Spinal cord (tissue), 10 donors: Measurements from ENCODE around the gene GXYLT2. TPM values are rescaled to one million over a fixed set of nuclear protein-coding genes. Genes with fewer than 3 reads are reported as not detected.

Source experiments
- DNase-seq, 6 donors: peaks; one replicate each; pipeline versions ENCODE4 v3.0.0 to v3.0.0-alpha.2; 2013 to 2015; ENCODE audit warnings: low spot score in 6 of 6, low read depth in 4 of 6
- H3K27ac ChIP-seq: one replicate; pipeline ENCODE4 v1.5.1; 2013; ENCODE audit warnings: low read depth, low read length, control low read depth
- H3K27me3 ChIP-seq: one replicate; pipeline ENCODE4 v1.6.1; 2013; ENCODE audit warnings: low read length; ENCODE audit not compliant: control insufficient read depth, insufficient read depth
- H3K36me3 ChIP-seq: one replicate; pipeline ENCODE4 v1.6.1; 2013; ENCODE audit warnings: low read length; ENCODE audit not compliant: control insufficient read depth, insufficient read depth
- H3K4me1 ChIP-seq: one replicate; pipeline ENCODE4 v1.6.1; 2013; ENCODE audit warnings: low read length; ENCODE audit not compliant: control insufficient read depth, insufficient read depth
- H3K4me3 ChIP-seq: one replicate; pipeline ENCODE4 v1.5.1; 2013; ENCODE audit warnings: low read depth, low read length, control low read depth
- H3K9me3 ChIP-seq: one replicate; pipeline ENCODE4 v1.6.1; 2013; ENCODE audit warnings: low read length; ENCODE audit not compliant: control insufficient read depth, insufficient read depth
- WGBS: methylation state at CpG from one replicate; pipeline ENCODE4 v1.1.5; 2013; ENCODE audit warnings: missing lambda C conversion rate; ENCODE audit not compliant: insufficient coverage; 5-methylcytosine and 5-hydroxymethylcytosine counted together
- polyA plus RNA-seq, 2 donors: library from polyadenylated mRNA; unstranded; fragments of 120-200 nt; gene quantifications; one replicate each; pipeline ENCODE4 v1.2.1, GENCODE V29; 2013; ENCODE audit not compliant: insufficient read length in 2 of 2
- total RNA-seq, 2 donors: library from RNA; depleted of rRNA in 1 of 2; stranded (reverse); fragments of 120-200 nt in 1 of 2; fragments of >200 nt in 1 of 2; gene quantifications; one replicate each; pipeline versions ENCODE4 v1.2.3 to v1.2.4, GENCODE V29; 2013 to 2014
- donor health status: healthy.

Gene GXYLT2
- total and polyA plus RNA-seq, 4 donors = 5.9 to 30.9 (median 17.9) TPM

DNA sequence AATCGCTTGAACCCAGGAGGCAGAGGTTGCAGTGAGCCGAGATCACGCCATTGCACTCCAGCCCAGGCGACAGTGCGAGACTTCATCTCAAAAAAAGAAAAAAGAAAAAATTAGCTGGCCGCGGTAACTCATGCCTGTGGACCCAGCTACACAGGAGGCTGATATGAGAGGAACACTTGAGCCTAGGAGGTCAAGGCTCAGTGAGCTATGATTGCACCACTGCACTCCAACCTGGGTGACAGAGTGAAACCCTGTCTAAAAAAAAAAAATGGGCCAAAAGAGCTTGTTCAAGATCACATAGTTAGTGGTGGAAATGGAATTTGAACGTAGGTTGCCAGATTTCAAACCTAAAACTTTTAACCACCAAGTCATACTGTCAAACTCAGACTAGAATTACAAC is 62.5 kb downstream of the GXYLT2 start:
- H3K36me3 ChIP-seq = no peaks in the 10 kb centered on the region
- H3K27ac ChIP-seq = no peak overlapping the region
- H3K4me1 ChIP-seq = peaks cover 3% of the 10 kb centered on the region
- 97% methylated on average over 6 of the region's 8 CpGs for WGBS
- H3K4me3 ChIP-seq = no peak overlapping the region
- H3K9me3 ChIP-seq = no peaks in the 10 kb centered on the region
- DNase-seq = no peak
- no peaks in the 10 kb centered on the region for H3K27me3 ChIP-seq

DNA sequence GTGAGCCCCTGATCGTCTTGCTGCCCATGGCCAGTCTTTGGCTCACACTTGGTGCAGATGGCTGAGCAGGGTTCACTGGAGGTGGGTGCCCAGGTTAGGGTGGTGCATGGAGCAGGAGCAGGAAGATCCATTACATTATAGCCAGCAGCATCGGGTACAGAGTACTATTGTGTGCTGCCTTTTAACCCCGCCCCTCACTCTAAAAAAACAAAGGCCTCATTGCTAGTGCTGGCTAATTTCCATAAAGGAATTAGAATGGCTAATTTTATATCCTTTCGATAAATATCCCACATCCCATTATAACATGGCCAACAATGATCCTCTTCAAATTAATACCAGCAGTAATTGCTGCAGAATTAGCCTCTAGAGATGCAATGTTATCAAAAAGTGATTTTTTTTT is 63.0 kb downstream of the GXYLT2 start:
- no peak overlapping the region for H3K4me3 ChIP-seq

DNA sequence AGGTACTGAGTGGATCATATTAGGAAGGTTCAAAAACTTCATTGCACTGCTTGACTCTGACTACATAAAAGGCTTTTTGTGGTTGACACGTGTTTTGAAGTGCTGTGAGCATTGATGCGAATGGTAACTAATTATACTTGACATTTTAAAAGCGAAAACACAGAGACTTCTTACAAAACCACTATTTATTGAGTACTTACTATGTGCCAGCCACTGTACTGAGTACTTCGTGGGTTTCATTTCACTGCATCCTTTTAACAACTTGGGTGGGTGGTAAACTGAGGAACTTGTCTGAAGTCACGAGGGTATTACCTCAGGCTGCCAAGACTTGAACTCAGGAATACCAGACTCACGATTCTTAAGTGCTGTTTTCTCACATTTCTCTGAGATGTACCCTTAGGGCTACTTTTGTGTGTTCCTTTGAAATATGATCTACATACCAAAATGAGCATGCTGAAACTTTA is 63.4 kb downstream of the GXYLT2 start:
- Histone ChIP-seq H3K36me3 (no peaks in the 10 kb centered on the region), H3K27ac (no peak overlapping the region), H3K27me3 (no peaks in the 10 kb centered on the region), H3K4me1 (peaks cover 3% of the 10 kb centered on the region), H3K9me3 (no peaks in the 10 kb centered on the region), H3K4me3 (no peak overlapping the region)
- DNase-seq = no peak
- no CpG with 5 or more reads among the region's 6 CpGs for WGBS

More for the DNA sequence above, 63.0 kb downstream of the GXYLT2 start:
- DNase-seq = peak in 1 of 6 donors; percentile 20
- no peaks in the 10 kb centered on the region for H3K36me3 ChIP-seq
- H3K27ac ChIP-seq = no peak overlapping the region
- peaks cover 3% of the 10 kb centered on the region for H3K4me1 ChIP-seq
- no peaks in the 10 kb centered on the region for H3K9me3 ChIP-seq
- 78% methylated on average over 1 of the region's 4 CpGs for WGBS
- H3K27me3 ChIP-seq = no peaks in the 10 kb centered on the region

DNA sequence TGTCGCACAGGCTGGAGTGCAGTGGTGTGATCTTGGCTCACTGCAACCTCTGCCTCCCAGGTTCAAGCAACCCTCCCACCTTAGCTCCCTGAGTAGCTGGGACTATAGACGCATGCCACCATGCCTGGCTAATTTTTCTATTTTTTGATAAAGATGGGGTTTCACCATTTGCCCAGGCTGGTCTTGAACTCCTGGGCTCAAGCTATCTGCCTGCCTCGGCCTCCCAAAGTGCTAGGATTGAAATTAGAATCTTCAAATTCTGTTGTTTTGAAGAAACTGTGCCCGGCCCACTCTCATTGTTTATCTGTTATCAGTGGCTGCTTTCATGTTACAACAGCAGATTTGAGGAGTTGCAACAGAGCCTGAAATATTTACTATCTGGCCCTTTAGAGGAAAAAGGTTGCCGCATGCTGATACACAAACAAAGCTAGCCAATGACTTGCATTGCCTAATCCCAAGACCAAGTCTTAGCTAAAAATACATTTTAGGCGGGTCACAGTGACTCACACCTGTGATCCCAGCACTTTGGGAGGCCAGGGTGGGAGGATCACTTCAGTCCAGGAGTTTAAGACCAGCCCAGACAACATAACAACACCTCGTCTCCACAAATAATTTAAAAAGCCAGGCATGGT is 65.6 kb downstream of the GXYLT2 start:
- Histone ChIP-seq H3K4me1 (peaks cover 7% of the 10 kb centered on the region), H3K27ac (no peak overlapping the region), H3K27me3 (no peaks in the 10 kb centered on the region), H3K9me3 (no peaks in the 10 kb centered on the region), H3K36me3 (no peaks in the 10 kb centered on the region), H3K4me3 (no peak overlapping the region)
- WGBS = 100% methylated on average over 3 of the region's 7 CpGs
- DNase-seq = no peak

DNA sequence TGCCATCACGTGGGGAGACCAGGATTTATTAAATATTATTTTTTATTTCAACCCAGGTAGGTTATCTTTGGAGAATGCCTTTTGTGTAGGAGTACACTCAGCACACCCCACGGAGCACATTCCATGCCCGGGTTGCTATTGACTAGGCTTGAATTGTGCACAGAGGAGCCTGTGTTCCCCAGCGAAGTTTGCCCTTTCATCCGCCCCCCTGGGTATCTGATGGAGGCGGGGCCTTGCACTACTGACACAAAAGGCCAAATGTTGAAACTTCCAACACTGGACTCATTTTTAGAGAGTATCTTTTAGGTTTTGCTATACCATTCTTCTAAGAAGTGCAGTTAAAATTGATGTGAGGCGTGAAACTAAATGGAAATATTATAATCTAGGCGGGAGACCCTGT is 69.5 kb downstream of the GXYLT2 start:
- Histone ChIP-seq H3K4me1 (peaks cover 10% of the 10 kb centered on the region), H3K9me3 (no peaks in the 10 kb centered on the region), H3K27ac (peak overlapping the region; percentile 83), H3K27me3 (no peaks in the 10 kb centered on the region), H3K4me3 (no peak overlapping the region), H3K36me3 (no peaks in the 10 kb centered on the region)
- DNase-seq = peak in 2 of 6 donors; percentile 20 to 53
- 52% methylated on average over 4 of the region's 8 CpGs for WGBS

DNA sequence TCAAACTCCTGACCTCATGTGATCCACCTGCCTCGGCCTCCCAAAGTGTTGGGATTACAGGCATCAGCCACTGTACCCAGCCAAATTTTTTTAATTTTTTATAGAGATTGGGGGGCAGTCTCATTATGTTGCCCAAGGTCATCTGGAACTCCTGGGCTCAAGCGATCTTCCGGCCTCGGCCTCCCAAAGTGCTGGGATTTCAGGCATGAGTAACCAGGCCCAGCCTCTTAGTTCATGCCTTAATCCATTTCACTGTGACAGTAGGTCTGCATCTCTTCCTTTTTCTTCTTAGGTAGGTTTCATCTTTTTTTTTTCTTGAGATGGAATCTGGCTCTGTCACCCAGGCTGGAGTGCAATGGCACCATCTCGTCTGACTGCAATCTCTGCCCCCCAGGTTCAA is 71.5 kb downstream of the GXYLT2 start:
- no peak overlapping the region for H3K4me3 ChIP-seq
- no peak for DNase-seq
- 100% methylated on average over 3 of the region's 5 CpGs for WGBS
- no peaks in the 10 kb centered on the region for H3K36me3 ChIP-seq
- H3K27me3 ChIP-seq = no peaks in the 10 kb centered on the region
- no peaks in the 10 kb centered on the region for H3K9me3 ChIP-seq
- H3K27ac ChIP-seq = no peak overlapping the region
- peaks cover 10% of the 10 kb centered on the region for H3K4me1 ChIP-seq

DNA sequence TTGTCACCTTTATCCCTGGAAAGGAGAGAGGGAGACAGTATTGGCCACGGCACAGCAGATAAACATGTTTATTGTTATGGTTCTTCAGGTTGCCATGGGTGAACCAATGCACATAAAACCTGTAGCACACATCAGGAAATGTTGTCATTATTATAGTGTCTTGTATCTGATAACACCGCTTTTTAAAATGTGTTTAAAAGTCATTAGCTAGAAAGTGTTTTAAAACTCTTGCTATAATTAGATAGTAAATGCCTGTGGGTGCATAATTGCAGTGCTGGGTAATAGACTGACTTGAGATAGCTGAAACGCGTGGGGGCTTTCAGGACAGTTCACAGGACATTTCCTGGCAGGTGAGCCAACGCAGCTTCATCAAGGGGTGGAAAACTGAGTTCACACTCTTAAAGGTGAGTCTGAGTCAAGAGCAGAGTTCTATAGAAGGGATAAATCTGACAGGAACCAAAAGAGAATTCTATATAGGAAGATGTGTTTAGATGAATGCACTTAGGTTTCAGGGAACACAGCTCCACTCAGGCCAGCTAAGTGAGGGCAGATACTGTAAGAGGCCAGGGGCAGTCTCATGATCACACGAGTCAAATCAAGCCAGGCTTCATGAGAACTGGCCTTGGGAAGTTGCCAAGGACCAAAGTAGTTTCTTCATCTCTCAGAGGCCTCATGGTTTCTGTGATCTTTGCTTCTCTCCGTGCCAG is 73.1 kb downstream of the GXYLT2 start:
- Histone ChIP-seq H3K4me1 (peaks cover 10% of the 10 kb centered on the region), H3K27ac (no peak overlapping the region), H3K4me3 (no peak overlapping the region), H3K36me3 (no peaks in the 10 kb centered on the region), H3K27me3 (no peaks in the 10 kb centered on the region), H3K9me3 (no peaks in the 10 kb centered on the region)
- peak in 2 of 6 donors; percentile 30 to 42 for DNase-seq
- WGBS = 59% methylated on average over 5 of the region's 7 CpGs

DNA sequence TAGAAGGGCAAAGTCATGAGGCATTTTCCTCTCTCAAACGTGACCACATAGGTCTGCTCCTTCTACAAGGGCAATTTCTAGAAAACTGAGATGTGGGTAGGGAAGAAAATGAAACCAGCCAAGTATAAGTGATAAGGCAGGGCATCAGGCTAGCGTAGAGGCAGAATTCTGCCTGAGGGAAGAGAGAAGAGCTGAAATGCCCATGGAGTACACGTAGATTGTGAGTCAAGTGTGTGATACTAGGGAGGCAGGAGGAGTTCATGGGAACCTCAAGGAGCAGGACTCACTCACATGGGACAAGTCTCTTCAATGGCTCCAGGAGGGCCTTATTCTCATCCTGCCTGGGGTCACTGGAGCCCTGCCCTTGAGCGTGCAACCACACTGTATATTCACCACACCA is 73.9 kb downstream of the GXYLT2 start:
- Histone ChIP-seq H3K27me3 (no peaks in the 10 kb centered on the region), H3K4me3 (no peak overlapping the region), H3K27ac (peak overlapping the region; percentile 33), H3K36me3 (no peaks in the 10 kb centered on the region), H3K9me3 (no peaks in the 10 kb centered on the region), H3K4me1 (peaks cover 10% of the 10 kb centered on the region)
- 100% methylated on average over 2 of the region's 4 CpGs for WGBS
- no peak for DNase-seq

DNA sequence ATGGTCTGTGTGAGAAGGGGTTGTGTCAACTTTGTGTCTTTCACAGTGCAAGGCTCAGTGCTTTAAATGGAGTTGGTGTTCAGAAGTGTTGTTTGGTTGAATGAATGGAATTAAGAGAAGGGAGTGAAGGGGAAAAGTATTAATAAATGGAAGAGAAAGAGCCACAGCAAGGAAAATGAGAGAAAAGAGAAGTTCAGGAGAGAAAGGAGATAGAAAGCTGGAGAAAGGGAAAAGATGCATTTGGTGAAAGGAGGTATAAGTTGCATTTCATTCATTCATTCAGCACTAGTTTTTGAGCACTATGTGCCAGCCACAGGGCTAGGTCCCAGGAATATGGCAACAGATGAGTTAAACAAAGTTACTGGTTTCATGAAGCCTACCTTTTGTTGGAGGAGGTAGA is 74.5 kb downstream of the GXYLT2 start:
- Histone ChIP-seq H3K4me3 (no peak overlapping the region), H3K27me3 (no peaks in the 10 kb centered on the region), H3K9me3 (no peaks in the 10 kb centered on the region), H3K4me1 (peaks cover 8% of the 10 kb centered on the region), H3K27ac (peak overlapping the region; percentile 33), H3K36me3 (no peaks in the 10 kb centered on the region)
- DNase-seq = no peak

DNA sequence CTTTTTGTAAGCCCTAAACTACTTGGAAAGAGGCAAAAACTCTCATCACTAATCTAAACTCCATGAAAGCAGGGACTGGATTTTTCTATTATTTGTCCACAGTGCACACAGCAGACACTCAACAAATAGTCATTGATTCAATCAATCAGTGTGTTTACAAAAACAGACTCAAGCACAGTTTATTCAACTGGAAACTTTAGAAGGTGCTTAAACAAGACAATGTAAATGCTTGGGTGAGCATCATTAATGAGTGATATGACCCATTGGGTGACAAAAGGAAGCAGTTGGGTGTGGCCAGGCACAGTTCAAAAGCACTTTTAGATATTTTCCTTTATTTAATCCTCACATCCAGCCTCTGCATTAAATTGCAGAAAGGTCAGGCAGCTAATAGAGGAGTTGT is 76.8 kb downstream of the GXYLT2 start:
- Histone ChIP-seq H3K36me3 (no peaks in the 10 kb centered on the region), H3K4me1 (peaks cover 6% of the 10 kb centered on the region), H3K4me3 (no peak overlapping the region), H3K9me3 (no peaks in the 10 kb centered on the region), H3K27me3 (no peaks in the 10 kb centered on the region), H3K27ac (no peak overlapping the region)
- no peak for DNase-seq
